BJ (cell line): Measurements from ENCODE around the gene ARHGDIA. TPM values are rescaled to one million over a fixed set of nuclear protein-coding genes. Genes with fewer than 3 reads are reported as not detected.

ENCODE experiments used
- CTCF ChIA-PET: fragments of 350-600 bp; formaldehyde crosslinking; extraction: SDS; loops from one replicate; lab custom pipeline; 2021; ENCODE audit warnings: antibody characterized with exemption, inconsistent platforms; lab: Yijun Ruan, JAX
- POLR2A ChIA-PET: fragments of 300-600 bp; sonication (Branson Sonifier 250); formaldehyde crosslinking; extraction: SDS; loops from one replicate; lab custom pipeline; 2021; ENCODE audit warnings: antibody characterized with exemption; lab: Charles Lee
- DNase-seq: peaks from one replicate; pipeline ENCODE4 v3.0.0-alpha.2; 2011; ENCODE audit warnings: low read depth
- H3K27me3 ChIP-seq: 2 replicates; pipeline ENCODE4 v1.6.0; 2011; ENCODE audit warnings: low read length; ENCODE audit not compliant: control insufficient read depth, insufficient read depth
- H3K36me3 ChIP-seq: 2 replicates; pipeline ENCODE4 v1.5.1; 2011; ENCODE audit warnings: low read length; ENCODE audit not compliant: control insufficient read depth, insufficient read depth
- H3K4me3 ChIP-seq: 2 replicates; pipeline ENCODE4 v1.5.1; 2011; ENCODE audit warnings: low read depth, mild to moderate bottlenecking, control low read depth, low read length
- polyA plus RNA-seq: library from polyadenylated mRNA; depleted of rRNA; stranded (reverse); fragments of >200 nt; gene quantifications from 2 replicates; pipeline ENCODE4 v1.2.3, GENCODE V29; 2011
- TF ChIP-seq, protein P1 (sequence below): IDR thresholded peaks from 2 replicates; pipeline ENCODE4 v1.5.1; 2011; ENCODE audit warnings: low read depth, mild to moderate bottlenecking, control low read depth, inconsistent platforms, low read length, moderate library complexity; ENCODE audit not compliant: insufficient read depth

ARHGDIA gene
- polyA plus RNA-seq, 1 experiment, result 163 TPM

DNA sequence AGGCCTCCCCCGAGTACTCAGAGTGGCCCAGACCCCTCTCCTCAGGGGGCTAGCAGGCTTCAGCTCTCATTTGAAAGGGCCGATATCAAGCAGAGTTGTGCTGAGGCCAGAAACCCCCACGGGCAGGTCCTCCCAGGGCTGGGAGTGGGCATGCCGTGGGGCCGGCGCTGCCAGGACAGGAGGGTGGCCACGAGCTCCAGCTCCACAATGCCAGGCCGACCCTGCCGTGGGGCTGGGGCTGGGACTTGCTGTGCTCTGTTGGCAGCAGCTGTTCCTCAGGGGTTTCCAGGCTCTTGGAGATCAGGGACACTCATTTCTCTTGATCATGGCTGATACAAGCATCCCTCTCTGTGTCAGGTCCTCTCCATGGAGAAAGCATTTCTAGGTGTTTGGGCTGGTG, 27.7 kb upstream of the ARHGDIA start:
- Histone ChIP-seq H3K4me3 (no peak overlapping the region), H3K27me3 (no peaks in the 10 kb centered on the region), H3K36me3 (peaks cover 19% of the 10 kb centered on the region)
- ChIA-PET CTCF (no interaction called here), POLR2A (no interaction called here)
- DNase-seq, result no peak
- TF ChIP-seq, protein P1, sequence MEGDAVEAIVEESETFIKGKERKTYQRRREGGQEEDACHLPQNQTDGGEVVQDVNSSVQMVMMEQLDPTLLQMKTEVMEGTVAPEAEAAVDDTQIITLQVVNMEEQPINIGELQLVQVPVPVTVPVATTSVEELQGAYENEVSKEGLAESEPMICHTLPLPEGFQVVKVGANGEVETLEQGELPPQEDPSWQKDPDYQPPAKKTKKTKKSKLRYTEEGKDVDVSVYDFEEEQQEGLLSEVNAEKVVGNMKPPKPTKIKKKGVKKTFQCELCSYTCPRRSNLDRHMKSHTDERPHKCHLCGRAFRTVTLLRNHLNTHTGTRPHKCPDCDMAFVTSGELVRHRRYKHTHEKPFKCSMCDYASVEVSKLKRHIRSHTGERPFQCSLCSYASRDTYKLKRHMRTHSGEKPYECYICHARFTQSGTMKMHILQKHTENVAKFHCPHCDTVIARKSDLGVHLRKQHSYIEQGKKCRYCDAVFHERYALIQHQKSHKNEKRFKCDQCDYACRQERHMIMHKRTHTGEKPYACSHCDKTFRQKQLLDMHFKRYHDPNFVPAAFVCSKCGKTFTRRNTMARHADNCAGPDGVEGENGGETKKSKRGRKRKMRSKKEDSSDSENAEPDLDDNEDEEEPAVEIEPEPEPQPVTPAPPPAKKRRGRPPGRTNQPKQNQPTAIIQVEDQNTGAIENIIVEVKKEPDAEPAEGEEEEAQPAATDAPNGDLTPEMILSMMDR, result no peak

DNA sequence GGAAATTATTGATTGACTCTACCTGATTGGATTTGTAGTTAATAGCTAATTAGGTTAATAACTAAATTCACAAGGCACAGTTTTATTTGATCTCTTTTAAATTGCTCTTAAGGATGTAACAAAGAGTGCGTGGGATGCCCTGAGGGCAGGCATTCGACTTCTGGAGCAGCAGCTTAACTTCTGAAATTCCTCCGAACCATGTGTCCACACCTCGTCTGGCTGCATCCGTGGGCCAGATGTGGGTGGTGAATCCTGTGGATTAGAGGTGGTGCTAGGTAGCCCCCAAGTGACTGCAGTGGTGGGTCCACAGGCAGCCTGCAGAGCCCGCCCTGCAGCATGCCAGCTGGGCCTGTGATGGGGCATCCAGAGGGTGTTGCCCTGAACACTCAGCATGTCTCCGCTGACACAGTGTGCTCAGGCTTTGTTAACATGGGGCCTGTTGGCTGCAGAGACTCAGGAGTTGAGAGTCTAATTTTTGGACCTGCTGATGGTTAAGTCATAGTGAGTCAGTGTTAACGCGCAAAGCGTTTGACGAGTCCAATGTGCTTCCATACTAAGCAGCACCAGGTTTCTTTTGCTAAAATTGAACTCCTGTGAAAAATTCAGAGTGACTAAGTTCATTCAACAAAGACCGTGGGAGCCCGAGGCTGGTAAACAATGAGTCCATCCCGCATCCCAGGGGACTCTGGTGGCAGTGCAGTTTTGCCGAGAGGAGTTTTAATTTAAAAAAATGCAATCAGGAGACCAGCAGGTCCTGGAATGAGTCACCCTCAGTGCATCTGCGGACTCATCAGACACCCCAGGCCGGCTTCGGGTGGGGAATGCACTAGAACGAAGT, 27.1 kb upstream of the ARHGDIA start:
- peak; percentile 51 for DNase-seq
- ChIA-PET CTCF (no interaction called here), POLR2A (no interaction called here)
- no peaks in the 10 kb centered on the region for H3K27me3 ChIP-seq
- TF ChIP-seq, protein P1, result no peak
- H3K4me3 ChIP-seq, result no peak overlapping the region
- H3K36me3 ChIP-seq, result peaks cover 19% of the 10 kb centered on the region

- no peaks in the 10 kb centered on the region for H3K27me3 ChIP-seq
- POLR2A ChIA-PET, result no interaction called here
- H3K36me3 ChIP-seq, result peaks cover 19% of the 10 kb centered on the region
- TF ChIP-seq, protein P1, result no peak
- no peak overlapping the region for H3K4me3 ChIP-seq
- no peak for DNase-seq
- CTCF ChIA-PET, result interaction anchor here (1.0 kb wide), 1 partner anchor 31 kb away, joined by 3 read pairs; no protein-coding TSS in a partner anchor
Measured at GRCh38 chr17:81895400-81895799, 24.3 kb upstream of the ARHGDIA start.

DNA sequence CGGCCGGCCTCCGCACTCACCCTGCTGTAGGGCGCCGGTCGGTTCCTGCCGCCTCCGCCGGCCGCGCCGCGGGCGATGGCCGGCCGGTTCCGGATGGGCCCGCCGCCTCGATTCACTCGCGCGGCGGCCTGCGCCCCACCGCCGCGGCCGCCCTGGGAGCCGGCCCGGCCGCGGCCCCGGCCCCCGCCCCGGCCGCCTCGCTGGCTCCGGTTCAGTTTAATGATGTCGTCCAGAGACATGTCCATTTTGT, 20.1 kb upstream of the ARHGDIA start:
- peaks cover 29% of the 10 kb centered on the region for H3K36me3 ChIP-seq

GRCh38 chr17:81890447-81891302, 19.5 kb upstream of the ARHGDIA start:
- POLR2A ChIA-PET, result no interaction called here
- peaks cover 29% of the 10 kb centered on the region for H3K36me3 ChIP-seq

More for the DNA sequence above, 20.1 kb upstream of the ARHGDIA start:
- POLR2A ChIA-PET, result no interaction called here
- DNase-seq, result no peak
- H3K4me3 ChIP-seq, result peak overlapping the region; percentile 92
- TF ChIP-seq, protein P1, result no peak
- H3K27me3 ChIP-seq, result no peaks in the 10 kb centered on the region
- CTCF ChIA-PET, result no interaction called here

More at GRCh38 chr17:81890447-81891302, 19.5 kb upstream of the ARHGDIA start:
- DNase-seq, result no peak
- peak overlapping the region; percentile 92 for H3K4me3 ChIP-seq
- no peaks in the 10 kb centered on the region for H3K27me3 ChIP-seq
- TF ChIP-seq, protein P1, result no peak
- CTCF ChIA-PET, result no interaction called here
